22Rv1 (cell line): ENCODE data around the gene RERE.
"Not testable (repeated sequence)": the region's sequence is repeated elsewhere in the genome, so short reads cannot be mapped to it uniquely, and the experiment has no call there.

Source experiments
- H3K27ac ChIP-seq: fragments of 450-650 bp; 2 replicates; pipeline ENCODE4 v1.5.1; 2017
- CTCF ChIP-seq: fragments of 450-650 bp; IDR thresholded peaks from 2 replicates; pipeline ENCODE4 v1.5.1; 2017; ENCODE audit warnings: mild to moderate bottlenecking
- ZFX ChIP-seq: fragments of 450-650 bp; IDR thresholded peaks from 2 replicates; pipeline ENCODE4 v1.6.1; 2017; ENCODE audit warnings: antibody characterized with exemption, borderline replicate concordance

Gene RERE

DNA sequence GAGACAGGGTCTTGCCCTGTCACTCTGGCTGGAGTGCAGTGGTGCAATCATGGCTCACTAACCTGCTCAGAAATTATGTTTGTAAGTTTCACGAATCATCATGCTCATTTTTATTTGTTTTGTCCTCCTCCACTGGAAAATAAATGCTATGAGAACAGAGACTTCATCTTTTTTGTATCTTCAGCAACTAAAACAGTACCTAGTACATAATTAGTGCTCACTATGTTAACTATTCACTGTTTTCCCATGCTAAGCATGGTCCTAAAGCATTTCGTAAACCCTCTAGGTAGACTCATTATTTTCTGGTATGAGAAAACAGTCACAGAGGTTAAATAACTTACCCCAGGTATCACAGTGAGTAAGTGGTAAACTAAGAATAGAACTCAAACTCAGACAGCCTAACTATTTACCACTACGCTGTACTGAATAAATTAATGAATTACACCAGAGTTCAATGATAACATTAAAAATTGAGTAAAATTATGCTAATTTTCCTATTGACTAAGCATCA is 118.4 kb downstream of the RERE start:
- no peak overlapping the region for H3K27ac ChIP-seq
- no peak for TF ChIP-seq ZFX

DNA sequence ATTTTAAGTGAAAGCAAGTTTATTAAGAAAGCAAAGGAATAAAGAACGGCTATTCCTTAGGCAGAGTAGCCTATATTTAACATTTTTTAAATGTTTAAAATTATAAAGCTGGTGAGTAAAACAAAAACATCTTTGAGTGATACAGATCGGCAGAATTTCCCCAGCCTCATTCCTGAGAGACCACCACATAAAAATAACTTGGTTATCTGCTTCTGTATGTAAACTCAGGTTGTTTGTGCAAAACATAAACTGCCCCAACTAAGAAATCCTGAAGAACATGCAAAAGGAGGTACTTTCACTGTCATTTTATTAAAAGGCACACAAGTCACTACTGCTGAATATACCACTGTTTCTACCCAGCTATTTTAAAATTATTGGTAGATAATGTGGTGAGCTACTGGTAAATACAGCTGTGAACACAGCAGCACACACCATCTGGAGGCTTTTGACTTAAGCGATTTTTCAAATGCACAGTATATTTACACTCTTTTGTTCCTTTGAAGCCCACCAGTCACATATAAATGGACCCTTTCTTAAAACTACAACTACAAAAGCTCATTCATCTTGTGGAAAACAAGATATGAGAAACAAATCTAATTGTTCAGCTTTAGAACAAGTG is 119.3 kb downstream of the RERE start:
- no peak for TF ChIP-seq CTCF
- no peak for TF ChIP-seq ZFX
- H3K27ac ChIP-seq, result no peak overlapping the region

GRCh38 chr1:8695442-8695841 is 122.0 kb downstream of the RERE start:
- not testable (repeated sequence) for H3K27ac ChIP-seq

- H3K27ac ChIP-seq, result no peak overlapping the region
- TF ChIP-seq CTCF, result no peak
- TF ChIP-seq ZFX, result no peak
Measured at GRCh38 chr1:8693107-8693506, 124.3 kb downstream of the RERE start.

GRCh38 chr1:8691662-8692061 is 125.8 kb downstream of the RERE start:
- H3K27ac ChIP-seq, result no peak overlapping the region
- TF ChIP-seq ZFX (no peak), CTCF (no peak)

DNA sequence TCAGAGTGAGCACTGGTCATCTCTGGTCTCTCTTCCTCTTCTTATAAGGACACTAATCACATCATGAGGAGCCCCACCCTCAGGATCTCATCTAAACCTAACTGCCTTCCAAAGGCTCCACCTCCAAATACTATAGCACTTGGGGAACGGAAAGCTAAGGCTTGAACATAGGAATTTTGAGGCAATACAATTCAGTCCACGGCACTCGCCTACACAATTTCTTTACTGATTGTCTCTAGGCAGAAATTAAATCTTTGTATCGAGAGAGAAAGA is 127.3 kb downstream of the RERE start:
- TF ChIP-seq CTCF (no peak), ZFX (no peak)
- no peak overlapping the region for H3K27ac ChIP-seq

DNA sequence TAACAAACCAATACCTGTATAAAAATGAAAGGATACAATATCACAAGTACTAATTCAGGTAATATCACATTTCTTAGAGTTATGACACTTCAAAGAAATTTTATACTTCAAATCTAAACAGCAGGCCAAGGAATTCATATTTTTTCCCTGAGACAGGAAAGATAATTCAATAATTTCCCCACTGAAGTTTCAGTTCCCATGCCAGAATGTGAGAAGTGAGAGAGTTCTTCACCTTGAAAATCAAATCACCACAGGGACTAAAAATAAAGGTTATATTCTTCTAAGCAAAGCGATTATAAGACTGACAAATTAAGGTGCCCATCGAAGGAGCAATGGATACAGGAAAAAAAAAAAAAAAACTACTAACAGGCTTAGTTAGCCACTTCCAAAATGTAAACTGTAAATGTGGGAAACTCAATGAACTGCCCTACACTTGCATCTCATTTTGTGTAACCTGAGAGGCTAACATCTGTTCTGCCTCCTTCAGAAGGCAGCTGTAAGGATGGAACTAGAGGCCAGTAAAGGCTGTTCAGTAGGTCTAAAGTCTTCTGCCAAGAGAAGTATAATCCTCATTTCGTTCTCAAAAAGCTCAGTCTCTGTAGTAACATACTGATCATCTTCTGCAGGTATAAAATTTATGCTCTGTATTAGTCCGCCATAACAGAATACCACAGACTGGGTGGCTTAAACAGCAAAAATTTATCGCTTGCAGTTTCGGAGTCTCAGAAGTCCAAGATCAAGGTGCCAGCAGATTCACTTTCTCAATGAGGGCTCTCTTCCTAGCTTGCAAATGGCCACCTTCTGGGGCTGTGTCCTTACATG is 127.8 kb downstream of the RERE start:
- no peak overlapping the region for H3K27ac ChIP-seq
- no peak for TF ChIP-seq CTCF
- TF ChIP-seq ZFX, result no peak

DNA sequence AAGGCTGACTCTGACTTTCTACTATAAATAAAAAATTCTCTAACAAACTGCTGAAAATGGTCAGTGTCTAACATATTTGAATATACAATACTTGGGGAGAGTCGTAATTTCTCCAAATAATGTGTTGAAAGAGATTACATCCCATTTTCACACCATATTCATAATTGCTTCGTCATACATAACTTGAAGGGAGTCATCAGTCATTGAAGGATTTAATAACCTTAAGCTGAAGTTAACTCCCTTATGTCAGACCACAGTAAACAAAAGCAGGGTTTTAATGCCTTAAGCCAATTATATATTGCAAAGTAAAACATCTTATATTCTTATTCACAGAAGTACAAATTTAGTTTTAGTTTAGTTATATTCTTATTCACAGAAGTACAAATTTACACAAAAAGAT is 129.9 kb downstream of the RERE start:
- TF ChIP-seq ZFX (no peak), CTCF (no peak)
- H3K27ac ChIP-seq, result no peak overlapping the region
